GM12878 (cell line): ENCODE measurements around the gene STARD13. TPM values are rescaled to one million over a fixed set of nuclear protein-coding genes. Genes with fewer than 3 reads are reported as not detected.

Experiments used
- ATAC-seq: fragments of 200-7000 bp; cut with Tn5 transposase; 3 replicates; pipeline ENCODE4 v1.9.1; 2020; ENCODE audit warnings: mild to moderate bottlenecking, moderate library complexity
- BruUV-seq: library from RNA; stranded (reverse); fragments of 400-500 nt; replicated peaks from 2 replicates; lab custom pipeline; 2021; lab: Mats Ljungman, UMichigan
- CTCF ChIA-PET: fragments of 300-600 bp; sonication (Branson Sonifier 250); formaldehyde crosslinking; extraction: SDS; loops from one replicate; lab custom pipeline; 2021; ENCODE audit warnings: inconsistent platforms; lab: Yijun Ruan, JAX
- POLR2A ChIA-PET: fragments of 350-600 bp; formaldehyde crosslinking; extraction: SDS; loops from one replicate; lab custom pipeline; 2021; ENCODE audit warnings: inconsistent platforms; lab: Charles Lee
- RAD21 ChIA-PET: fragments of 300-600 bp; sonication (Branson Sonifier 250); formaldehyde crosslinking; loops from one replicate; lab custom pipeline; 2023; ENCODE audit warnings: antibody characterized with exemption; ENCODE audit not compliant: unreplicated experiment; lab: Charles Lee
- SMC1A ChIA-PET: fragments of 300-600 bp; sonication (Branson Sonifier 250); formaldehyde crosslinking; loops from one replicate; lab custom pipeline; 2023; ENCODE audit not compliant: unreplicated experiment, uncharacterized antibody; lab: Charles Lee
- DNase-seq: peaks from one replicate; pipeline ENCODE4 v3.0.0-alpha.2; 2011; ENCODE audit warnings: low read depth, low spot score
- FAIRE-seq: peaks from 3 replicates; lab custom pipeline; 2011; peaks lifted over from hg19 to GRCh38; lab: Jason Lieb, UNC
- H2AFZ ChIP-seq: 2 replicates; pipeline ENCODE4 v1.6.0; 2011; ENCODE audit warnings: low read depth, low read length, control low read depth; ENCODE audit not compliant: control insufficient read depth
- H3K27ac ChIP-seq: 2 replicates; pipeline ENCODE4 v1.5.1; 2011; ENCODE audit warnings: control low read depth; ENCODE audit not compliant: control insufficient read depth, insufficient read depth
- H3K27me3 ChIP-seq, 2 experiments: replicated peaks in 1 of 2; 2 replicates each; pipeline versions ENCODE4 v1.6.0 to v1.6.1; 2011; ENCODE audit warnings: low read length in 1 of 2; ENCODE audit not compliant: control insufficient read depth in 2 of 2, insufficient read depth in 2 of 2
- H3K36me3 ChIP-seq, 2 experiments: 2 replicates each; pipeline ENCODE4 v1.5.1; 2011; ENCODE audit warnings: low read length in 1 of 2; ENCODE audit not compliant: control insufficient read depth in 2 of 2, insufficient read depth in 2 of 2
- H3K4me1 ChIP-seq: 2 replicates; pipeline ENCODE4 v1.6.1; 2011; ENCODE audit warnings: mild to moderate bottlenecking, low read length, moderate library complexity, mixed read lengths; ENCODE audit not compliant: control insufficient read depth, insufficient read depth
- H3K4me2 ChIP-seq: 2 replicates; pipeline ENCODE4 v1.6.0; 2011; ENCODE audit warnings: control low read depth; ENCODE audit not compliant: control insufficient read depth, insufficient read depth
- H3K4me3 ChIP-seq: fragments of 200-600 bp; sonication (generic); 2 replicates; pipeline ENCODE4 v1.5.1; 2016
- H3K79me2 ChIP-seq: 2 replicates; pipeline ENCODE4 v1.6.0; 2011; ENCODE audit warnings: low read length; ENCODE audit not compliant: control insufficient read depth, insufficient read depth
- H3K9ac ChIP-seq: 2 replicates; pipeline ENCODE4 v1.8.0; 2011; ENCODE audit warnings: low read length, control low read depth, mixed read lengths; ENCODE audit not compliant: control insufficient read depth, insufficient read depth
- H3K9me3 ChIP-seq: replicated peaks from 3 replicates; pipeline ENCODE4 v1.5.1; 2011; ENCODE audit warnings: mild to moderate bottlenecking, low read length; ENCODE audit not compliant: control insufficient read depth, insufficient read depth
- H4K20me1 ChIP-seq: 2 replicates; pipeline ENCODE4 v1.6.0; 2011; ENCODE audit not compliant: control insufficient read depth, insufficient read depth
- CBFB ChIP-seq: IDR thresholded peaks from 2 replicates; pipeline ENCODE4 v1.6.1; 2016; ENCODE audit warnings: antibody characterized with exemption, low read depth
- E4F1 ChIP-seq: fragments of 450-650 bp; IDR thresholded peaks from 2 replicates; pipeline ENCODE4 v1.6.1; 2018; ENCODE audit warnings: borderline replicate concordance, mild to moderate bottlenecking; ENCODE audit not compliant: partially characterized antibody
- IRF3 ChIP-seq: fragments of 450-650 bp; IDR thresholded peaks from 2 replicates; pipeline ENCODE4 v1.6.1; 2014; ENCODE audit warnings: mild to moderate bottlenecking
- IRF4 ChIP-seq: IDR thresholded peaks from 2 replicates; pipeline ENCODE4 v1.6.1; 2011; ENCODE audit warnings: low read depth, low read length
- JUNB ChIP-seq: IDR thresholded peaks from 2 replicates; pipeline ENCODE4 v1.6.1; 2016; ENCODE audit warnings: antibody characterized with exemption, mild to moderate bottlenecking
- PBX3 ChIP-seq: IDR thresholded peaks from 2 replicates; pipeline ENCODE4 v1.6.1; 2011; ENCODE audit warnings: mild to moderate bottlenecking, low read depth, low read length, moderate library complexity; ENCODE audit not compliant: insufficient replicate concordance
- RAD21 ChIP-seq: IDR thresholded peaks from 2 replicates; pipeline ENCODE4 v1.6.1; 2011; ENCODE audit warnings: mild to moderate bottlenecking, low read depth, low read length, moderate library complexity; ENCODE audit not compliant: insufficient read depth
- RCOR1 ChIP-seq: conservative IDR thresholded peaks from 2 replicates; pipeline ENCODE4 v1.6.1; 2012; ENCODE audit warnings: low read depth, low read length, improper control_type of control experiment
- RELA ChIP-seq: fragments of 450-650 bp; IDR thresholded peaks from 2 replicates; pipeline ENCODE4 v1.8.0; 2014; ENCODE audit warnings: borderline replicate concordance; ENCODE audit not compliant: partially characterized antibody
- RELB ChIP-seq: fragments of 450-650 bp; IDR thresholded peaks from 2 replicates; pipeline ENCODE4 v1.6.1; 2017; ENCODE audit warnings: low read depth, mild to moderate bottlenecking, moderate library complexity
- SIN3A ChIP-seq: IDR thresholded peaks from 2 replicates; pipeline ENCODE4 v1.6.1; 2012; ENCODE audit warnings: low read depth, low read length, improper control_type of control experiment
- SMARCA5 ChIP-seq: fragments of 450-650 bp; IDR thresholded peaks from 2 replicates; pipeline ENCODE4 v1.6.1; 2017; ENCODE audit warnings: mild to moderate bottlenecking
- SREBF1 ChIP-seq: IDR thresholded peaks from 2 replicates; pipeline ENCODE4 v1.6.1; 2012; ENCODE audit warnings: mild to moderate bottlenecking, low read length
- STAT1 ChIP-seq: fragments of 450-650 bp; conservative IDR thresholded peaks from 2 replicates; pipeline ENCODE4 v1.6.1; 2014; ENCODE audit warnings: antibody characterized with exemption, mild to moderate bottlenecking
- WRNIP1 ChIP-seq: IDR thresholded peaks from 2 replicates; pipeline ENCODE4 v1.6.1; 2011; ENCODE audit warnings: low read depth, low read length, improper control_type of control experiment, borderline replicate concordance
- ZNF207 ChIP-seq: fragments of 450-650 bp; IDR thresholded peaks from 2 replicates; pipeline ENCODE4 v1.6.1; 2014; ENCODE audit warnings: antibody characterized with exemption, mild to moderate bottlenecking, borderline replicate concordance
- ZNF217 ChIP-seq: fragments of 450-650 bp; IDR thresholded peaks from 2 replicates; pipeline ENCODE4 v1.6.1; 2017; ENCODE audit warnings: antibody characterized with exemption, mild to moderate bottlenecking
- ZNF384 ChIP-seq: IDR thresholded peaks from 2 replicates; pipeline ENCODE4 v1.6.1; 2012; ENCODE audit warnings: low read depth, mild to moderate bottlenecking, low read length, improper control_type of control experiment, borderline replicate concordance
- WGBS: methylation state at CpG from one replicate; pipeline ENCODE4 v1.1.6; 2016; ENCODE audit warnings: low lambda C conversion rate; ENCODE audit not compliant: insufficient replicate concordance, insufficient coverage; ENCODE audit errors: missing lambda C conversion rate; 5-methylcytosine and 5-hydroxymethylcytosine counted together
- in situ Hi-C: fragments of 300-500 bp; cut with MboI; formaldehyde crosslinking; loops from 9 replicates; pipeline ENCODE4 v1.14.3; 2018; ENCODE audit warnings: mixed read lengths
- intact Hi-C: fragments of 100-400 bp; cut with micrococcal nuclease; formaldehyde crosslinking; loops from one replicate; pipeline ENCODE4 v1.14.2; 2022; ENCODE audit not compliant: unreplicated experiment
- polyA plus RNA-seq, 11 experiments: library from polyadenylated mRNA; depleted of rRNA in 4 of 11; unstranded in 6 of 11; stranded (reverse) in 5 of 11; fragments of >200 nt; fragmentation: Nextera tagmentation in 4 of 11; fragmentation: Illumina TruSeq in 1 of 11; extraction: Ambion mirVana in 4 of 11; extraction: Trizol in 1 of 11; gene quantifications; 1 replicate in 1 of 11; 2 replicates in 10 of 11; pipeline versions ENCODE4 v1.2.1 to v1.2.3, GENCODE V29; 2011 to 2016; ENCODE audit warnings: inconsistent platforms in 2 of 11, missing spikeins in 2 of 11, low read depth in 1 of 11
- total RNA-seq, 4 experiments: library from RNA; depleted of rRNA in 3 of 4; stranded (reverse); fragments of >200 nt in 3 of 4; fragmentation: Illumina TruSeq in 1 of 4; extraction: Trizol in 1 of 4; gene quantifications; 2 replicates each; pipeline versions ENCODE4 v1.2.1 to v1.2.3, GENCODE V29; 2013 to 2021
- TF ChIP-seq, protein P1 (sequence below): IDR thresholded peaks from 2 replicates; pipeline ENCODE4 v1.6.1; 2012; ENCODE audit warnings: low read depth, low read length, improper control_type of control experiment

Gene STARD13
- total and polyA plus RNA-seq, 10 of the 15 experiments (the other 5 are each of a cell fraction or from before 2014, with no cell fraction given), result 4.0 to 41.6 (median 10.1) TPM

DNA sequence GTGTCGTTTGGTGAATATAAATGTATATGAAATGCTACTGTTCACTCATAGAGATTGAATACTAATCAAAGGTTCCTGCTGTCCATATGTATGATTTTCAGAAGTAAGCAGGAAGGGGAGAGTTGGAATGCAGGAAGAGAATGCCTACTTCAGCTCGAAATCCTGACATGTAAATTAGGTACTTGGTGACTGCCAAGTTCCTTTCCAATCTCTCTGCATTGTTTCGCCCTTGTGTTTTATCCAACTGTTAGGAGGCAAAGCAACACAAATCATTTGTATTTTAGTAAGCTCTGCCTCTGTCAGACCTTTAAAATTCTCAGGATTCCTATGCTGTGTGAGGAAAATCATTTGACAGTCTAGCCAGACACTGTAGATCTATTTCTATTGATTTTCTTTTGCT is 9.0 kb downstream of the STARD13 start:
- Histone ChIP-seq H3K36me3 (no peaks in the 10 kb centered on the region), H3K27ac (no peak overlapping the region), H3K27me3 (no peaks in the 10 kb centered on the region), H2AFZ (no peak overlapping the region), H3K79me2 (no peaks in the 10 kb centered on the region), H3K4me3 (no peak overlapping the region), H3K4me2 (no peak overlapping the region), H3K9me3 (no peaks in the 10 kb centered on the region), H3K9ac (no peak overlapping the region), H3K4me1 (no peaks in the 10 kb centered on the region), H4K20me1 (no peaks in the 10 kb centered on the region)
- DNase-seq (no peak), FAIRE-seq (no peak), ATAC-seq (no peak)
- ChIA-PET POLR2A (no interaction called here), RAD21 (interaction anchor here (0.6 kb wide), 1 partner anchor 47 kb away, joined by 4 read pairs; no protein-coding TSS in a partner anchor), CTCF (no interaction called here), SMC1A (interaction anchor here (1.0 kb wide), 1 partner anchor 48 kb away, joined by 3 read pairs; no protein-coding TSS in a partner anchor)
- no TSS peak for BruUV-seq
- in situ Hi-C loops, result no loop called here
- intact Hi-C loops, result no loop called here
- WGBS, result 33% methylated on average over 3 of the region's 3 CpGs
- TF ChIP-seq IRF4 (no peak), WRNIP1 (no peak), RELB (no peak), SIN3A (no peak), JUNB (no peak), ZNF207 (no peak), RCOR1 (no peak), CBFB (no peak), SREBF1 (no peak), ZNF217 (no peak), RAD21 (no peak), PBX3 (no peak), ZNF384 (no peak), SMARCA5 (no peak), E4F1 (no peak), RELA (no peak), STAT1 (no peak), IRF3 (no peak)
- TF ChIP-seq, protein P1, sequence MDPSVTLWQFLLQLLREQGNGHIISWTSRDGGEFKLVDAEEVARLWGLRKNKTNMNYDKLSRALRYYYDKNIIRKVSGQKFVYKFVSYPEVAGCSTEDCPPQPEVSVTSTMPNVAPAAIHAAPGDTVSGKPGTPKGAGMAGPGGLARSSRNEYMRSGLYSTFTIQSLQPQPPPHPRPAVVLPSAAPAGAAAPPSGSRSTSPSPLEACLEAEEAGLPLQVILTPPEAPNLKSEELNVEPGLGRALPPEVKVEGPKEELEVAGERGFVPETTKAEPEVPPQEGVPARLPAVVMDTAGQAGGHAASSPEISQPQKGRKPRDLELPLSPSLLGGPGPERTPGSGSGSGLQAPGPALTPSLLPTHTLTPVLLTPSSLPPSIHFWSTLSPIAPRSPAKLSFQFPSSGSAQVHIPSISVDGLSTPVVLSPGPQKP, result no peak
